RPMI7951 (cell line): Measurements from ENCODE around the gene RNMT. TPM values are rescaled to one million over a fixed set of nuclear protein-coding genes. Genes with fewer than 3 reads are reported as not detected.
"Not testable (repeated sequence)": the region's sequence is repeated elsewhere in the genome, so short reads cannot be mapped to it uniquely, and the experiment has no call there.

Experiments used
- DNase-seq: peaks from one replicate; pipeline ENCODE4 v3.0.0-alpha.2; 2012; ENCODE audit warnings: low read depth
- total RNA-seq: library from RNA; depleted of rRNA; stranded (reverse); fragments of >200 nt; shearing (Covaris generic); gene quantifications from 2 replicates; pipeline ENCODE4 v1.2.3, GENCODE V29; 2014; rRNA removed

Gene RNMT
- 16.5 and 21.0 TPM in 2 replicates for total RNA-seq

DNA sequence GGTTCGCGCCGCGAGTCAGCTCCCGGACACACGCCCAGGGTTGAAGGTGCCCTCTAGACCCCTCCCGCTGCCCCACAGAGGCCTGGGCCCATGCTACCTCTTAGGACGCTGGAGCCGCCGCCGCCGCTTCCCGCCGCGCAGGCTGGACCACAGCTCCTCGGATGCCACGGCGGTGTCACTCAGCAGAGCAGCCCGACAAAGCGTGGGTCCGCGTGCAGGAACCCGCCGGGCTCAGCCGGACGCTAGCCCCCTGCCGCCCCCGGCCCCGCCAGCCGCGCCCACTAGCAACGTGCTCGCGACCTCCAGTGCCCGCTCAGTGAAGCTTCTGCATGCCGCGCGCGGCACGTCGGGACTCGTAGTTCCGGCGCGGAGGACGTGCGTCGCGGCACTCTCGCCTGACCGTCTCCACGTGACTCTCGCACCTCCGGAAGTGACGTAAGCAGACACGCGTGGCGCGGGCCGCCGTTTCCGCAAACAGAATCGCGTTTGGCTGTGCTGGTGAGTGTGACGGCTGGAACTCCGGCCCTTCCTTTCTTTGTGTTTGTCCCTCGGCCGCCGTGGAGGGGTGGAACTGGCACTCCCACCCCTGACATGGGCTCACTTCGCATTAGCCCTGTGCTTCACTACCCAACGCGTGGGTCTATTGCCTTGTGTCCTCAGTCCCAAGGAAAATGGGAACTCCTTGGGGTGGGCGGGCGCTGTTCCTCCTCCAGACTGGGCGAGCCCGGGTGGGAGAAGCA is at the start of gene RNMT, which contains the start of gene FAM210A:
Gene RNMT, plus strand, starts transcription at position 442 of the 740 bp plus-strand sequence. CDS start 4,845 bp downstream, outside the sequence.
Gene FAM210A, minus strand, starts transcription at position 327 of the 740 bp plus-strand sequence. CDS start 44,481 bp downstream, outside the sequence.
- peak; percentile 92 for DNase-seq

GRCh38 chr18:13677350-13677749 is 49.1 kb upstream of the RNMT start:
- DNase-seq = not testable (repeated sequence)

GRCh38 chr18:13680612-13681011 is 45.9 kb upstream of the RNMT start:
- no peak for DNase-seq

DNA sequence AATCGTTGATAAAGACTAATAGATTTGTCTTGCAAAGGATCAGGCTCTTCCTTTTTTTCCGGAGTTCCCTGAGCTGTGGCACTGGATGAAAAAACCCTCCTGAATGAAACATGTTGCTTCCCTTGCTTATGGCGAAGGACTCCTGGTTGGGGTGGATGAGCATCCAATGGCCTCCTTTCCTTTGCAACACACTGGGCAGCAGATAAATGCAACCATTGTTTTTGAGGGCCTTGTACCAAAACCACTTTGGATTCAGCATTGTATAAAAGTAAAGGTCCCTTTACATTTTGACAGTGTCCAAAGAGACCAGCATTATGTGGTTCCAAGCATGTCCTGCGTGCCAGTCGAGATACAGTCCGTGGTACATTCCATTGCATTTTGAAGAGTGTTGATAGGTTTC is 44.8 kb upstream of the RNMT start:
- DNase-seq = peak; percentile 20

DNA sequence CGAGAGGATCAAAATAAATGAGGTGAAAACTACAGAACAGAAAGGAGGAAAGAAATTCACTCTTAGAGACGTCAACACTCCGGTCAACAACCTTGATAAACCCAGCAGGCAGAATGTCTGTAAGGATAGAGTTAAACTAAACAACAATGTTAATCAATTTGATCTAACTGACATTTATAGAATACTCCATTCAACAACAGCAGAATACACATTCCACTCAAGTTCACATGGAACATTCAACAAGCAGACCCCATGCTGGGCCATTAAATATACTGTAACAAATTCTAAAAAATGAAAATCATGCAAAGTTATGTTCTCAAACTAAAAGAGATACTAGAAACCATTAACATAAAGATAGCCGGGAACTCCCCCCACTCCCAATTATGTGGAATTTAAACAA is 41.9 kb upstream of the RNMT start:
- DNase-seq = no peak

- DNase-seq = no peak
These were observed 38.0 kb upstream of the RNMT start for GRCh38 chr18:13688191-13689136.

GRCh38 chr18:13690060-13690459 is 36.4 kb upstream of the RNMT start:
- DNase-seq = not testable (repeated sequence)

GRCh38 chr18:13695337-13695736 is 31.1 kb upstream of the RNMT start:
- DNase-seq = not testable (repeated sequence)

- DNase-seq = no peak
These were observed 29.5 kb upstream of the RNMT start for GRCh38 chr18:13696961-13697360.

GRCh38 chr18:13700153-13700552 is 26.3 kb upstream of the RNMT start:
- no peak for DNase-seq

DNA sequence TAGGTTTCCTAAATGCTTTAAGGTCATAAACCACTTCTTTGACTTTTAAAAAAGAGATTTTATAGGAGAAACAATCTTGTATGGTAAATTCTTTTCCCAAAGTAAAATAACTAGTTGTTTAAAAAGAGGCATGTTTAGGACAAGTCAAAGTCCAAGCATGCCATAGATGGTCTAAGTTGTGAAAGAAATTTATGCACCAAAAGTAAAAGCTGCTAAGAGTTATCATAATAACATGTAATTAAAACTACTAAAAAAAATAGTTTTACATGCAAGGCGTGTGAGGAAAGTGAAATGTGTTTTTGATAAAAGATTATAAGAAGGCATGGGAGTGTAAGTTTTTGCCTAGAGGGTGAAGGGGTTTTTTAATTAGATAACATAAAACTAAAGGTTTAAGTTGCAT is 22.6 kb upstream of the RNMT start:
- peak; percentile 24 for DNase-seq

GRCh38 chr18:13710414-13710831 is 16.1 kb upstream of the RNMT start:
- DNase-seq = peak; percentile 77

- DNase-seq = no peak
These were observed 13.9 kb upstream of the RNMT start for GRCh38 chr18:13712400-13713131.

DNA sequence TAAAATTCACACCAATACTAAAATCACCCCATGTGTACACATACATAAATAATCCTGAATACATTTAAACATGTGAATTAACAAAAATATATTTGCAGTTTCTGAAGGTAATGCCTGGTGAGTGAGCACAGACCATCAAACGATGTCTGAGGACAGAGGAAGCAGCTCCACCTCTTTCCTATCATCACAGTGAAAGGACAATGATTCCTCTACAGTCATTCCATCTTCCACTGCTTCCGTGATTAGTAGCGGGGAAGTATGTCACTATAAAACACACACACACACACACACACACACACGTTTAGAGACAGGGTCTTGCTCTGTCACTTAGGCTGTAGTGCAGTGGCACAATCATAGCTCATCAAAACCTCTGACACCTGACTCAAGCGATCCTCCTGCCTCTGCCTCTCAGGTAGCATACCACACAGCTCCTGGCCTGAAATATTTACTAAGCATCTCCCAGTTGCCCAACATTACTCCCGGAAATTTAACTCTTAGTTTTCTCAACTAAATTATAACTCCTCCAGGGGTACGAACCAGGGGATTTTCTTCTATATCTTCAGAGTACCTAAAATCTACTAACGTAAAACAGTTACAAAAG is 12.9 kb upstream of the RNMT start:
- DNase-seq = no peak

DNA sequence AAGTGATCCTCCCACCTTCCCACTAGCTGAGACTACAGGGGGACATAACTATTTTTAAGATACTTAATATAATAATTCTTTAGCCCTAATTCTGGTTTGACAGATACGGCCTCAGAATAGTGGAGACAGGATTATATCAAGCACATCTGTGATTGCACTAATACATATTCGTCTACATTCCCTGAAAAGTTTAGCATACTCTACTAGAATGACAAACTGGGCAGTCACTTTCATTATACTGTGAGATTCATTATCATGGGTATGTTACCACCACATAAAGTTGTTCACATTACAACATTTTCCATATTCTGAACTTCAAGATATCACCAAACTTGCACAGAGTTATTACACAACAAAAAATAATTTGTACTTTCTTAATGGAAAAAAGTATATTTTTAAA is 11.1 kb upstream of the RNMT start:
- no peak for DNase-seq

DNA sequence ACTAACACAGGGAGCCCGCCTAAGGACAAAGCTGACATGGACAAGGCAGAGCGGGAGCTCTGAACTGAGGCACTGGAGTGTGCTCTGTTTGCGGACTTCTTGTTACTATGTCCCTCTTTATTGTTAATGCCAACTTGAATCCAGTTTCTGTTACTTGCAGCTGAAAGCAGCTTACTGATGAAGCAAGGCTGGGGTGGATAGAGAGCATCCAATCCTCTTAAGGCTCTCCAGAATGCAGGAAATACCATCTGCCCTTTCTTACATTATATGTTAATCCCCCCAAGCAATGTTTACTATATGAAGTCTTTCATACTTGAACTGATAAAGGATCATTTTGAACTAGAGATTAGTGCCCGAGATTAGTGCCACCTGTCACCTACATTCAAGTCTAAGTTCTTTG is 9.6 kb upstream of the RNMT start:
- DNase-seq = no peak

- no peak for DNase-seq
These were observed 6.3 kb upstream of the RNMT start for GRCh38 chr18:13720123-13720522.

GRCh38 chr18:13720847-13721246 is 5.6 kb upstream of the RNMT start:
- DNase-seq = no peak

DNA sequence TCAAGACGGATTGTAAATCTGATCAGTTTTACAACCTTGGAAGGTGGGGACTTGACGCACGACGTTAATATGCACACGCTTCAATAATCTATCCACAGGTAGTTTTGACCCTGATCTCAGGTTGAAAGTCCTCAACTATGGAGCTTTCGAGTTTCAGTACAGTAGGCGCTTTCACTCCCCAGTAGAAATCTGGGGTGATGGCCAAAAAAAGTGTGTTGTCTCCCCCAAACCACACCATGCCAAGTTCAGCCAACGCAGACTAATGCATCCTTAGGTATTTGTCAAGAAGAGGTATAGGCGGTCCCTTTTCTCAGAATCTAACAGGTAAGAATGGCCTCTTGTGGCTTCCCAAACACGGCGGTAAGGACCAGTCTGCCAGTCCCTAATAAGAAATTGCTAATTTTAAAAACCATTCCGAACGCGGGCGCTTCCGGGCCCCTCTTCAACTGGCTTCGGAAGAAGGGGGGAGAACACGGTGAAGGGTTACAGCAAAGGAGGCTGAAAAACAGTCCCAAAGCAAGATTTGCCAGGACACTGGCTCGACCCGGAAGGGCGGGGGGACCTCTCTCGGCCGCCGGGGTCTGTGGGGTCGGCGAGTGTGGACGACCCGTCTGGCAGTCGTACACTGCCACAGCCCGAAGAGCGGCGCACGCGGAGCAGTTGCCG is 774 bp upstream of the RNMT start:
- DNase-seq = peak; percentile 11

DNA sequence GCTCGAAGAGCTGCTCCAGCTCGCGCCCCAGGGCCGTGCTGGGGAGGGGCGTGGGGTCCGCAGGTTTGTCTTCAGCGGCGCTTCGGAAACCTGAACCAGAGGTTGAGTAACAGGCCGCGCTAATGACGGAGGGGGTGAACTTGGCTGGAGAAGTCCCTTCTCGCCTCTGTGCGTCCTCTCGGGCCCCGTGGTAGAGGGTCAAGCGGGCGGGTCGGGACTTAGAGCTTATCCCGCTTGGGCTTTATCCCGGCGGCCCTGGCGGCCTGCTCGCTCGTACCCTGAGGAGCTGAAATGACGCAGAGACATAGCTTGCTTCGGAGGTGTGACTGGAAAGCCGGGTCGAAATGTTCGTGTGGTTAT is 479 bp downstream of the RNMT start:
- peak; percentile 47 for DNase-seq

DNA sequence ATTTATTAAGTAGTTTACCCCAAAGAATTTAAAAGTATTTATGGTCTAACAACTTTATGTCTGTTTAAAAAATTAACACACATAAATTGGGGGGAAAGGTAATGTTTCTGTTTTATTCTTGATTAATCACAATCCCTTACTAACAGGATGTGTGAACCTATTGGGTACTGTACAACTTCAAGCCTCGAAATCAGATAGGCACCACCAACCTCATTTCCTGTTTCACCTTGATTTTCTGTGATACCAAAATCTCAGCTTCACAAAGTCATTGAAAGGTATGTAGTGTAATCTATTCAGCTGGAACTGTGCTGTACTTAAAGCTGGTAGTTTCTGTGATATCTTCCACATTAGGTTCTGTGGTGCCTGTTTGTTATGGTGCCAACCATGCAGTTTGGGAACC is 4.0 kb downstream of the RNMT start:
- DNase-seq = no peak
